Left hindlimb (tissue), 1 donor: Measurements from ENCODE around the gene PLCZ1.
"Not testable (repeated sequence)": the region's sequence is repeated elsewhere in the genome, so short reads cannot be mapped to it uniquely, and the experiment has no call there.

Source experiments
- DNase-seq: peaks from one replicate; pipeline ENCODE4 v3.0.0-alpha.2; 2018

PLCZ1 gene

DNA sequence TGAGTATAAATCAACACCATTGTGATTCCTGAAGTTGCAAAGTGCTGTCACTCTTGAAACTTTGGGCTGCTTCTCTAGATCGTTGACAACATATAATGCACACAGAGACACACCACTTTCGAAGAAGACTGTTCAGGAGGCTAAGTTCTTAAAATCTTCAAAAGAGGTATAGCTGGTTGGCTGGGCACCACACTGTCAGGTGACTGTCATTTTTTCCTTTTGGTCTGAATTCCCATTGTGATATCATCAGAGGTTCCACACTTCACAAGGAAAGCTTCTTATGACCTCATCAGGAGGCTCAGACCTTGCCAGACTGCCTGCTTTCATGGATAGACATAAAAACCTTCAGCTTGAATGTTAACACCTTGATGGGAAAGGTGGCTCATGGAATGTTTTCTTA, at the start of gene PLCZ1, which contains the start of gene CAPZA3:
Gene PLCZ1 (minus strand): TSS at position 194 of the 400 bp plus-strand sequence. CDS start 641 bp downstream, outside the sequence.
Gene CAPZA3 (plus strand): TSS at position 301 of the 400 bp plus-strand sequence. CDS start 150 bp downstream, outside the sequence.
- no peak for DNase-seq

DNA sequence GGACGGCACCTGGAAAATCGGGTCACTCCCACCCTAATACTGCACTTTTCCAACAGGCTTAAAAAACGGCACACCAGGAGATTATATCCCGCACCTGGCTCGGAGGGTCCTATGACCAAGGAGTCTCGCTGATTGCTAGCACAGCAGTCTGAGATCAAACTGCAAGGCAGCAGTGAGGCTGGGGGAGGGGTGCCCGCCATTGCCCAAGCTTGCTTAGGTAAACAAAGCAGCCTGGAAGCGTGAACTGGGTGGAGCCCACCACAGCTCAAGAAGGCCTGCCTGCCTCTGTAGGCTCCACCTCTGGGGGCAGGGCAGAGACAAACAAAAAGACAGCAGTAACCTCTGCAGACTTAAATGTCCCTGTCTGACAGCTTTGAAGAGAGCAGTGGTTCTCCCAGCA, 47.7 kb upstream of the PLCZ1 start:
- DNase-seq: not testable (repeated sequence)

GRCh38 chr12:18782827-18783226, 45.0 kb upstream of the PLCZ1 start:
- DNase-seq: no peak

GRCh38 chr12:18766479-18766878, 28.7 kb upstream of the PLCZ1 start:
- DNase-seq: not testable (repeated sequence)

DNA sequence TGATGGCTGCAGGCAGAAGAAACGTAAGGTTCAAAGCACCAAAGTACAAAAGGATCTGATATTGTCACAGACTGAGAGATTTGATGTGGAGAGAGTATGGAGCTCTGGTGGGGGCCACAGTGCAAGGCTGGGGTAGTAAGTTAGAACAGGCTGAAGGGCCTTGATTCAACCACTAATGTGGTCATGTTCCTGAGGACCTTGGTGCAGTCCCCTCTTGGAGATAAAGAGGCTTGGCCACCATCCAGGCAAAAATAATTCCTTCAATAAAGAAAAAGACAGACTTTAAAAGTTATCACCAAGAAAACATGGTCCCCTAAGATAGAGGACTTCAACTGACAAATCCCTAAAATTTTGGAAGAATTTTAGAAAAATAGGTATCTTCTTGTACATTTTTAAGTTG, 17.5 kb upstream of the PLCZ1 start:
- no peak for DNase-seq

GRCh38 chr12:18754124-18754707, 16.4 kb upstream of the PLCZ1 start:
- DNase-seq: no peak

- no peak for DNase-seq
These were observed 15.8 kb upstream of the PLCZ1 start for GRCh38 chr12:18753481-18754123.

GRCh38 chr12:18752947-18753346, 15.1 kb upstream of the PLCZ1 start:
- DNase-seq: no peak

- DNase-seq: no peak
These were observed 14.6 kb upstream of the PLCZ1 start for GRCh38 chr12:18752280-18752920.

GRCh38 chr12:18751866-18752265, 14.1 kb upstream of the PLCZ1 start:
- DNase-seq: no peak

- DNase-seq: no peak
These were observed 12.3 kb upstream of the PLCZ1 start for GRCh38 chr12:18750085-18750484.

DNA sequence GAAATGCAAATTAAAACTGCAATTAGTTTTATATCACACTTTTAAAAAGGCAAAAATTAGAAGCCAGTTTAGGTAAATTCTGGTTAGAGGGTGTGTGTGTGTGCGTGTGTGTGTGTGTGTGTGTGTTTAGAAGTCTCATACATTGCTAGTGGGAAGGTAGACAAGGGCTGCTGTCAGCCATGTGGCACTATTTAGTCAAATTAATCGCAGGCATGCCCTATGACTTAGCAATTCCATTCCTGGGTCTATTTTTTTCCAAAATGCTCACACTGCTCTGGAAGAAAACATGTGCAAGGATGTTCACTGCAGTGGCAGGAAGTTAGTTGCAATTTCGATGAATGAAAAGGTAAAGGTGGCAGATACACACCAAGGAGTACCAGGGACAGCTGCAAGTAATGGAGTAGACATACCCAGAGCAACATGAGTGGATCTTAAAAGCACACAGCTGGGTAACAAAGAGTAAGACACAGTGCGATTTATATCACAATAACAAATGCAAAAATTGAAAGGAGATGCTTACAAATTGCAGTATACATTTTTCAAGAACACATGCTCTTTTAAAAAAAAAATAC, 11.7 kb upstream of the PLCZ1 start:
- DNase-seq: no peak

GRCh38 chr12:18747895-18748294, 10.1 kb upstream of the PLCZ1 start:
- DNase-seq: no peak

DNA sequence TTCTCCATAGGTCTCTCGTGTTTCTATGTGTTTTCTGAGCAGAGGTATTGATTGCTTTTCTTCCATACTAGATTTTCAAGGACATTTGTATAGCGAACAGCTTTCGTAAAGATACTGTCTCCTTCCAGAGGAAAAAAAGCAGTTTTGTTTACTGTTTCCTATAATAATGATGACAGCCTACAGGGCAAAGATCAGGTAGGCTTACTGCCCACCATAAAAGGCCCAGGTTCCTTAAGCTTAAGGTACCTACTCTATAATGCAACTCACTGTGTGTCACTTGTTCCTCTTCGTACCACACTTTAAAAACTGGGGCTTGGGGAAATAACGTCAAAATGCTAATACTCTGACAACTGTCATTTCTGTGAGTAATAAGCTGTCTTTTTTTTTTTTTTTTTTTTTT, 6.7 kb downstream of the PLCZ1 start:
- DNase-seq: no peak

GRCh38 chr12:18723752-18724151, 14.1 kb downstream of the PLCZ1 start:
- DNase-seq: no peak

DNA sequence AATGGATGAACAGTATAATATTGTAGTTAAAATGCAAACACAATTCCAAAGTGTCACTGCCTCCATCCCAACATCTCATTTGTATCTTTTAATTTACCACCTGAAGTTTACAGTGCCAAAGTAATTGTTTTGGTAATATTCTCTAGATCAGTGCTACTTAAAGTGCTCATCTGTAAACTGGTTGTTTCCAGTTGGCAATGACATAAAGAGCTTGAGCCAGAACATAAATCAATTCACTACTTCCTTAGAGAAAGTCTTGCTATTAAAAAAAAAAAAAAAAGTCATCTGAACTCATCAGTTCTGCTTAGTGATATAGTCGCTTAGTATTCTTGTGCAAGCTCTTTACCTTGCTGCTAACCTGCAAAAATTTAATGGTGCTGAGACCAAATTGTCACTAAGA, 16.4 kb downstream of the PLCZ1 start:
- DNase-seq: no peak

GRCh38 chr12:18720690-18721089, 17.1 kb downstream of the PLCZ1 start:
- no peak for DNase-seq

- DNase-seq: no peak
These were observed 17.8 kb downstream of the PLCZ1 start for GRCh38 chr12:18719922-18720510.

DNA sequence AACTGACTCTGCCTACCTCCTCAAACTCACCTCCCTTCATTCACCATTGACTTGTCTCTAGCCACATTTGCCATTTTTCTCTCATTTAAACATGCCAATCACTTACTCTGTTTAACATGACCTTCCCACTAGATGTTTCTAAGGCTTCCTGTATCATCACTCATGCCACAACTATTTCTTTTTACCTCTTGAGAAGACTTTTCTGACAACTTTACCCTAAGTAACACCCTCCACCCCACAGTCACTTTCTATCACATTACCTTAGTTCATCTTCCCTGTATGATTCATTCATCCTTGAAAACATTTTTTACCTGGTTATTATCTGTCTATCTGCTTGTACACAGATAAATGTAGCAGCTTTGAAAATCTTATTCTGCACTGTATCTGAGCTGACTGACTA, 19.4 kb downstream of the PLCZ1 start:
- no peak for DNase-seq

DNA sequence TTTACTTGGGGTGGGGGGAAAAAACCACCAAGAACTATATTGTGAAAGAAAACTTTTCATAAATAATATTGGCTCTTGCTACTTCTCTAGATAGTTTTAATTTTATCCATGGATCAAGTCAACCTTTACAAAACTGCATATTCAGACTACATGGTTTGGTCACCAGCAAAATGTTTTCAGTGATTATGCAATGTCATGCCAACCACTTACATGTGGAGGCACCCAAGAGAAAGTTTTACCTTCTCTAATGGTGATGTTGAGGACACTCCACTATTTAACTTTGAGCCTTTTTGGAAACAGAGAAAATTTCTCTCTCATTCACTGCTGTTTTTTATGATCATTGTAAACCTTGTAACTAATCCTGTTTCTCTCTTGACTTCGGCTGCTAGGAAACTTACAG, 21.6 kb downstream of the PLCZ1 start:
- DNase-seq: no peak

DNA sequence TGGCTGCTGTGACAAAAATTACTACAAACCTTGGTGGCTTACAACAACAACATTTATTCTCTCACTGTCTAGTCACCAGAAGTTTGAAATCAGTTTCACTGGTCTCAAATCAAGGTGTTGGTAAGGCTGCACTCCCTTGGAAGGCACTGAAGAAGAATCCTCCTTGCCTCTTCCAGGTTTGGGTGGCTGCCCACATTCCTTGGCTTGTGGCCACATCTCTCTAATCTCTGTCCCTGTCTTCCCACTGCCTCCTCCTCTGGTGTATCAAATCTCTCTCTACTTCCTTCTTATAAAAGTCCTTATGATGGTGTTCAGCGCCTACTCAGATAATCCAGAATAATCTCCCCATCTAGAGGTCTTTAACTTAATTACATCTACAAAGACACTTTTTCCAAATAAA, 31.0 kb downstream of the PLCZ1 start:
- DNase-seq: no peak

DNA sequence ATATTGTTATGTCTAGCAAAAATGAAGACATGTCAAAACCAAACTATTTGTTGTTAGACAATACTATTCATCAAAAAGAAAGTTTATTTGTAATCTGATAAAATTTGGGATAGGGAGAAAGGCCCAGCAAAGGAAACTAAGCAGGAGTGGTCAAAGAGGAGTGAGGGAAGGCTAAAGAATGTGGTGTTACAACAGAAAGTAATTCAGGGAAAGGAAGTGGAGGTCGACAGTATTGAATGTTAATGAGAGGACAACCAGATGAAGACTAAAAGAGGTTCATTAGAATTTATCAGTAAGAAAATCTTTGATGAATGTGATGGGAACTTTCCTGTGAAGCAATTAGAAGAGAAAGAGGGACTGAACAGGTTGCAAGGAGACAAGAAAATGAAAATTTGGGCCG, 33.9 kb downstream of the PLCZ1 start:
- DNase-seq: no peak

DNA sequence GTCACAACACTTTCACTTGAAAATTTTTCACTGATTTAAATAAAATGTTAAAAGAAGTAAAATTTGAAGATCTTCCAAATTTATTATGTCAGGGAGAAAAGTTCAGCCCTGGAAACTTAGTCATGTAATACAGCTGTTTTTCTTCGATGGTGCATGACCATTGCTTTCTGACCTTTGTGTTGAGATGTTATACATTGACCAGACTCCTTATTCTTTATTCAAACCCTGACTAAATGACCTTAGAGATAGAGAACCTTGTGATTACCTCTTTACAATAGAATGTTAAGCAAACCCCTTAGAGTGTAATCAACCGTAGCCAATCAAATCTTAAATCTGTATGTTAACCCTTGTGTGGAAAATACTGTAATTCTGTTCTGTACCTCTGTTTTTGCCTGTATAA, 34.5 kb downstream of the PLCZ1 start:
- DNase-seq: no peak

GRCh38 chr12:18700271-18700670, 37.5 kb downstream of the PLCZ1 start:
- DNase-seq: no peak
